Common myeloid progenitor, CD34-positive (primary cell): ENCODE measurements around the gene ATP11B.

ENCODE experiments used
- CTCF ChIA-PET: fragments of 350-600 bp; sonication (Branson Sonifier 250); formaldehyde crosslinking; loops from one replicate; lab custom pipeline; 2021; ENCODE audit warnings: antibody characterized with exemption; lab: Charles Lee
- POLR2A ChIA-PET: fragments of 350-600 bp; sonication (Branson Sonifier 250); formaldehyde crosslinking; loops from one replicate; lab custom pipeline; 2021; ENCODE audit warnings: antibody characterized with exemption; lab: Charles Lee
- DNase-seq, 3 donors: peaks; one replicate each; pipeline versions ENCODE4 v3.0.0 to v3.0.0-alpha.2; 2013
- H3K27ac ChIP-seq, 2 experiments: 1 replicate in 1 of 2; 2 replicates in 1 of 2; pipeline ENCODE4 v1.7.0; 2013; ENCODE audit warnings: inconsistent platforms in 2 of 2, low read length in 2 of 2, mild to moderate bottlenecking in 2 of 2, low read depth in 1 of 2, moderate library complexity in 1 of 2; ENCODE audit not compliant: severe bottlenecking in 2 of 2, insufficient read depth in 1 of 2, poor library complexity in 1 of 2
- H3K27me3 ChIP-seq, 5 experiments: replicated peaks in 2 of 5; 1 replicate in 3 of 5; 2 replicates in 2 of 5; pipeline versions ENCODE4 v1.6.1 to v1.7.0; 2013; ENCODE audit warnings: low read length in 4 of 5, mild to moderate bottlenecking in 2 of 5, moderate library complexity in 2 of 5, inconsistent platforms in 1 of 5; ENCODE audit not compliant: insufficient read depth in 5 of 5, control insufficient read depth in 4 of 5
- H3K36me3 ChIP-seq, 4 experiments: 1 replicate in 2 of 4; 2 replicates in 2 of 4; pipeline versions ENCODE4 v1.6.1 to v1.7.0; 2013; ENCODE audit warnings: low read length in 3 of 4, control low read depth in 1 of 4, mild to moderate bottlenecking in 1 of 4; ENCODE audit not compliant: control insufficient read depth in 4 of 4, insufficient read depth in 4 of 4
- H3K4me1 ChIP-seq, 4 experiments: 1 replicate in 3 of 4; 2 replicates in 1 of 4; pipeline versions ENCODE4 v1.6.1 to v1.7.1; 2013; ENCODE audit warnings: low read length in 3 of 4, mild to moderate bottlenecking in 3 of 4, control low read depth in 1 of 4, inconsistent platforms in 1 of 4, moderate library complexity in 1 of 4; ENCODE audit not compliant: control insufficient read depth in 4 of 4, insufficient read depth in 4 of 4; ENCODE audit errors: control extremely low read depth in 1 of 4
- H3K4me3 ChIP-seq, 7 experiments: 1 replicate in 4 of 7; 2 replicates in 3 of 7; pipeline versions ENCODE4 v1.5.1 to v1.7.0; 2013; ENCODE audit warnings: mild to moderate bottlenecking in 7 of 7, low read length in 6 of 7, moderate library complexity in 6 of 7, inconsistent platforms in 2 of 7, low read depth in 2 of 7, control low read depth in 1 of 7; ENCODE audit not compliant: insufficient read depth in 4 of 7, control insufficient read depth in 1 of 7; ENCODE audit errors: extremely low read depth in 1 of 7
- H3K9me3 ChIP-seq, 5 experiments: 1 replicate in 4 of 5; 2 replicates in 1 of 5; pipeline versions ENCODE4 v1.6.1 to v1.7.1; 2013; ENCODE audit warnings: low read length in 4 of 5, mild to moderate bottlenecking in 2 of 5, inconsistent platforms in 1 of 5, low read depth in 1 of 5, moderate library complexity in 1 of 5; ENCODE audit not compliant: control insufficient read depth in 4 of 5, insufficient read depth in 2 of 5; ENCODE audit errors: control extremely low read depth in 1 of 5
- WGBS: methylation state at CpG from one replicate; pipeline ENCODE4 v1.1.5; 2013; ENCODE audit not compliant: insufficient coverage; 5-methylcytosine and 5-hydroxymethylcytosine counted together

ATP11B gene

DNA sequence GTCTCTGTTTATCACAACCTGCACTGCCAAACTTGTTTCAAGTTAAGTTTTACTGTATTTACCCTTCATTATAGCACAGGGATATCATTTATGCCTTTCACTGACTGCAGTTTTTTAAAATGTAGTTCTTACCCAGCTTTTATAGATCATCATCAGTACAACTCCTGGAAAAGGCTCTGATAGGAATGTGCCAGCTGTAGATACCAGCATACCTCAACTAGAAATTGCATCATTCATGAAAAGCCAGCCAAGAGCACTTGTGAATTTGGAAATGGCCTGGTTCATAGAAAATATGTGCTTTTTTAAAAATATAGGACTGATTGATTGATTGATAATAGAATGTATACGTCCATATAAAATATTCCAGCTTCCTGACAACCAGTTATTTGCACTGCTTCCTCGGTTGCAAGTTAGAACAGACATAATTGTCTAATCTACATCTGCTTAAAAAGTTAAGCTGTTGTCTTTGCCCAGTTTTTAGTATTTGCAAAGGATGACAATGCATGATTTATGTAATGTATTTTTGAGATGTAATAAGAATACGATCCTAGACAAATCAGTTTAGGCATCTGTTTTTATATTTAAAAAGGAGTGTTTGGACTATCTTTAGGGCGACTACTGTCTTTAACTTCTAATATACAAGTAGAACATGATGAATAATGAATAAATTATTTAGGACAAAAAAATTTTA lies 128.5 kb downstream of the ATP11B start:
- POLR2A ChIA-PET, result no interaction called here
- Histone ChIP-seq H3K27ac (no peak overlapping the region), H3K36me3 (peaks cover 0 to 5% (median 2%) of the 10 kb centered on the region in 4 experiments), H3K4me1 (peaks cover 0 to 11% (median 0%) of the 10 kb centered on the region in 4 experiments), H3K27me3 (no peaks in the 10 kb centered on the region), H3K9me3 (no peaks in the 10 kb centered on the region), H3K4me3 (no peak overlapping the region)
- CTCF ChIA-PET, result interaction anchor here (1.0 kb wide), 1 partner anchor 509 kb away, joined by 3 read pairs; no protein-coding TSS in a partner anchor
- WGBS, result 100% methylated on average over 1 of the region's 4 CpGs
- no peak for DNase-seq

- ChIA-PET POLR2A (no interaction called here), CTCF (interaction anchor here (1.5 to 1.7 kb wide), 2 partner anchors 11 to 23 kb away, joined by 3 to 5 read pairs; no protein-coding TSS in a partner anchor)
- no peaks in the 10 kb centered on the region for H3K27me3 ChIP-seq
- DNase-seq, result no peak
- no peaks in the 10 kb centered on the region for H3K36me3 ChIP-seq
- no peaks in the 10 kb centered on the region for H3K9me3 ChIP-seq
- peaks cover 0 to 11% (median 0%) of the 10 kb centered on the region in 4 experiments for H3K4me1 ChIP-seq
- WGBS, result 100% methylated on average over 4 of the region's 4 CpGs
- H3K27ac ChIP-seq, result no peak overlapping the region
- H3K4me3 ChIP-seq, result no peak overlapping the region
Measured at GRCh38 chr3:182925330-182925943, 132.1 kb downstream of the ATP11B start.

DNA sequence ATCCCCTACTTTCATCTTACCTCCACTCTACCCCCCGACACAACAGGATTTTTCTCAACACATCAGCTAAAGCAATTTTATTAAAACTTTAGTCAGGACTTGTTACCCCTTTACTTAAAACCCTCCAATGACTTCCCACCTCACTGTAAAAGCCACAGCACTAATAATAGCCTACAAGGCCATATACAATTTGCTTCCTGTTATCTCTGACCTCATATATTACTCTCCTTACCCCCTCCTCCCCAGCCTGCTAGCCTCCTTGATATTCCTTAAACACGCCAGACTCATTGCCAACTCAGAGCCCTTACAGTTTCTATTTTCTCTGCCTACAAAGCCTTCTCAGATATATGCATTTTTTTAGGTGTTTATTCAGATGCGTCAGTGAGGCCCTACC lies 132.6 kb downstream of the ATP11B start:
- H3K9me3 ChIP-seq, result no peaks in the 10 kb centered on the region
- no peak for DNase-seq
- WGBS, result 100% methylated on average over 3 of the region's 3 CpGs
- H3K36me3 ChIP-seq, result no peaks in the 10 kb centered on the region
- ChIA-PET CTCF (interaction anchor here (1.5 to 1.7 kb wide), 2 partner anchors 11 to 22 kb away, joined by 3 to 5 read pairs; no protein-coding TSS in a partner anchor), POLR2A (no interaction called here)
- no peaks in the 10 kb centered on the region for H3K27me3 ChIP-seq
- H3K27ac ChIP-seq, result no peak overlapping the region
- H3K4me1 ChIP-seq, result peaks cover 0 to 11% (median 0%) of the 10 kb centered on the region in 4 experiments
- no peak overlapping the region for H3K4me3 ChIP-seq

DNA sequence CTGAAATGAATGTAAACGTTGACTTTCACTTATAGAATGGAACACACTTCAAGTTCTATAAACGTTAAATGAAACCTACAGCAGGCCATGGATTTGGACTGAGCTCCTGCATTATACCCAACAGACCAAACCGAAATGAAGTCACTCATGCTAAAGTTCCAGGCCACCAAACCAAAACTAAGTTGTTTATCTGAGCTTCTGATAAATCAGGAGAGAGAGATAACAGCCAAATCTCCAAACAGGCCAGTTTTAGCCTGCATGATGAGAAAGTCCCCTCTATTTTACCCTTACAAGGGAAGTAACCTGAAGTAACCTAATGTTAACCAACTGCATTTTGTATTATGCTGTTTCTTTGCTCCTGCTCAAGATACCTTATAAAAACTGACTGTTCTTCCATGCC lies 142.5 kb downstream of the ATP11B start:
- Histone ChIP-seq H3K36me3 (peaks cover 0 to 7% (median 2%) of the 10 kb centered on the region in 4 experiments), H3K4me3 (no peak overlapping the region), H3K27me3 (no peaks in the 10 kb centered on the region), H3K9me3 (peaks cover 0 to 14% (median 4%) of the 10 kb centered on the region in 5 experiments), H3K27ac (no peak overlapping the region), H3K4me1 (peaks cover 0 to 10% (median 7%) of the 10 kb centered on the region in 4 experiments)
- no peak for DNase-seq
- CTCF ChIA-PET, result interaction anchor here (1.0 to 1.1 kb wide), 3 partner anchors 18 to 80 kb away, joined by 3 to 4 read pairs (median 3); no protein-coding TSS in a partner anchor
- POLR2A ChIA-PET, result no interaction called here
- WGBS, result 100% methylated on average over 3 of the region's 3 CpGs

DNA sequence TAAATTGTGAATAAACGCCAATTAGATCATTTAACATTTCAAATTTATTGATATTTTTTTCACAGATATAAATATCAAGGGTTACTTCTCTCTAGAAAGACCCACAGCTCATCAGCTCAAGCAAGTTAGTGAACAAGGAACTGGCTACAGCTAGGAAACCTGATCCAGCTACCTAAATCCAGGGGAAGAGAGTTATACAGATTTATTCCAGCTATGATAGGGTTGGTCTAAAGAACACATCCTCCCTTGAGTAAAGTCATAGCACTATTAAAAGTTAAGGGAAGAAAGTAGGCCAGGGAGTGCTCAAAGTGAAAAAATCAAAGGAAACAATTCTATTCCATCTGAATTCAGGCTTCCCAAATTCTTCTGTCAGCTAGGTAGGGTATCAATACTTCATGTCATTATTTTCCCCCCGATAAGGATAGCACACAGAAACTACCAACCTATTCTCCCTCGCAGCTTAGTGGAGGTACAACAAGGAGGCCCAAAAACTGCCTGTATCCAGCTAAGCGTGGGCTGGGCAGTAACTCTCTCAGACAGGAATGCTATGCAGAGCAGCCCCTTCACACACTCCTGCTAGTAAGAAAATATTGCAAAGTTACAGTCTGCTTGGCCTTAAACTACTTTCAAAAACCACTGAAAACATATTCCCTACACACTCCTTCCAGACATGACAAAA lies 143.1 kb downstream of the ATP11B start:
- H3K9me3 ChIP-seq, result peaks cover 0 to 12% (median 3%) of the 10 kb centered on the region in 5 experiments
- DNase-seq, result no peak
- no peak overlapping the region for H3K27ac ChIP-seq
- no peaks in the 10 kb centered on the region for H3K27me3 ChIP-seq
- ChIA-PET CTCF (interaction anchor here (0.9 to 2.1 kb wide), 5 partner anchors 10 to 79 kb away, joined by 3 to 5 read pairs (median 4); no protein-coding TSS in a partner anchor), POLR2A (no interaction called here)
- peaks cover 0 to 10% (median 7%) of the 10 kb centered on the region in 4 experiments for H3K4me1 ChIP-seq
- H3K4me3 ChIP-seq, result no peak overlapping the region
- WGBS, result 96% methylated on average over 3 of the region's 4 CpGs
- peaks cover 0 to 7% (median 3%) of the 10 kb centered on the region in 4 experiments for H3K36me3 ChIP-seq

DNA sequence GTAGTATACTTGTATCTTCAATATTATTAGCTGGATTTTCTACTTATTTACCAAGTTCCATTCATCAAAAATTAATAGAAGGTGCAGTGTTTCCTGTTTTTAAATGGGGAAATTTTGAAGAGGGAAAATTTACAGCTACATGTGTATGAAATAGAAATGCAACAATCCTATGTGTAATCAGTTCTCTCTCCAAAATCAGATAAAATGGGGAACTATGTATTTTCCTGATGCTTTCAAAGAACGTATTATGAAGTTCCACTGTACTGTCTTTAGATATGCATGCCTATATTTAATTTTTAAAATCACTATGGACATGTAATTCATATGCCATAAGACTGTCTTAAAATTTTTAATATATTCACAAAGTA lies 143.6 kb downstream of the ATP11B start:
- Histone ChIP-seq H3K9me3 (peaks cover 0 to 6% (median 0%) of the 10 kb centered on the region in 5 experiments), H3K27me3 (no peaks in the 10 kb centered on the region), H3K27ac (no peak overlapping the region), H3K36me3 (peaks cover 0 to 7% (median 3%) of the 10 kb centered on the region in 4 experiments), H3K4me1 (peaks cover 0 to 10% (median 7%) of the 10 kb centered on the region in 4 experiments), H3K4me3 (no peak overlapping the region)
- CTCF ChIA-PET, result interaction anchor here (0.9 to 2.1 kb wide), 3 partner anchors 11 to 27 kb away, joined by 4 to 5 read pairs (median 5); no protein-coding TSS in a partner anchor
- POLR2A ChIA-PET, result no interaction called here
- no CpG with 5 or more reads among the region's 1 CpG for whole genome bisulfite sequencing
- no peak for DNase-seq
